Esophagus squamous epithelium (tissue), 4 donors: ENCODE results near the gene ZNF726.

ENCODE experiments used
- POLR2A ChIP-seq, 4 donors: fragments of 450-650 bp; IDR thresholded peaks; one replicate each; pipeline ENCODE4 v1.6.1; 2017; ENCODE audit warnings: antibody characterized with exemption in 4 of 4, mild to moderate bottlenecking in 4 of 4, moderate library complexity in 3 of 4
- TF ChIP-seq, protein P1 (sequence below), 6 experiments: fragments of 450-650 bp in 4 of 6; fragments of 200-600 bp in 2 of 6; sonication (generic) in 2 of 6; IDR thresholded peaks; one replicate each; pipeline ENCODE4 v1.5.1; 2016 to 2019; ENCODE audit warnings: antibody characterized with exemption in 6 of 6, mild to moderate bottlenecking in 4 of 6, moderate library complexity in 4 of 6

GRCh38 chr19:23913931-23914330 is 755 bp upstream of the ZNF726 start:
- TF ChIP-seq, protein P1, sequence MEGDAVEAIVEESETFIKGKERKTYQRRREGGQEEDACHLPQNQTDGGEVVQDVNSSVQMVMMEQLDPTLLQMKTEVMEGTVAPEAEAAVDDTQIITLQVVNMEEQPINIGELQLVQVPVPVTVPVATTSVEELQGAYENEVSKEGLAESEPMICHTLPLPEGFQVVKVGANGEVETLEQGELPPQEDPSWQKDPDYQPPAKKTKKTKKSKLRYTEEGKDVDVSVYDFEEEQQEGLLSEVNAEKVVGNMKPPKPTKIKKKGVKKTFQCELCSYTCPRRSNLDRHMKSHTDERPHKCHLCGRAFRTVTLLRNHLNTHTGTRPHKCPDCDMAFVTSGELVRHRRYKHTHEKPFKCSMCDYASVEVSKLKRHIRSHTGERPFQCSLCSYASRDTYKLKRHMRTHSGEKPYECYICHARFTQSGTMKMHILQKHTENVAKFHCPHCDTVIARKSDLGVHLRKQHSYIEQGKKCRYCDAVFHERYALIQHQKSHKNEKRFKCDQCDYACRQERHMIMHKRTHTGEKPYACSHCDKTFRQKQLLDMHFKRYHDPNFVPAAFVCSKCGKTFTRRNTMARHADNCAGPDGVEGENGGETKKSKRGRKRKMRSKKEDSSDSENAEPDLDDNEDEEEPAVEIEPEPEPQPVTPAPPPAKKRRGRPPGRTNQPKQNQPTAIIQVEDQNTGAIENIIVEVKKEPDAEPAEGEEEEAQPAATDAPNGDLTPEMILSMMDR (IDR thresholded peaks at IDR 0.05), result no peak
- TF ChIP-seq POLR2A (IDR thresholded peaks at IDR 0.05), result no peak
